Erythroblast (primary cell): ENCODE data around the gene PNLDC1.

Experiments
- GATA1 ChIP-seq: IDR thresholded peaks from 2 replicates; pipeline ENCODE4 v1.6.1; 2011; ENCODE audit warnings: low read depth, mild to moderate bottlenecking, control low read depth, low read length, moderate library complexity
- POLR2A ChIP-seq: IDR thresholded peaks from 2 replicates; pipeline ENCODE4 v1.6.1; 2011; ENCODE audit warnings: mild to moderate bottlenecking, low read length

DNA sequence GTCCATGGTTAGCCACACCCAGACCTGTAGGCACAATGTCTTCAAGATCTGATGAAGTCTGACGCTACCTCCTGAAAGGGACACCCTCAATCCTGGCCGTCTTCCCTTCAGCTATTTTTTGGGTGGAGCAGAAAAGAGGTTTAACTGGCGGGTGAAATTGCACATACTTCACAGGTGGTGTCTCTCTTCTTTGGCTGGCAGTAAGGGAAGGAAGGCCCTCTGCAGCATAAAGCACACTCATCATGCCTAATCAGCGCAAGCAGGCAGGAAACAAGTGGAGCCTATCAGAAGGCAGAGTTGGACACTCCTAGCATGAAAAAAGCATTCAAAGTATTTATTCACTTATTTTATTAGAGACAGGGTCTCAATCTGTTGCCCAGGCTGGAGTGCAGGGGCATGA is 32.9 kb downstream of the PNLDC1 start:
- no peak for TF ChIP-seq POLR2A
- TF ChIP-seq GATA1, result no peak
